CD8-positive, alpha-beta memory T cell (primary cell): ENCODE data around the gene CSF1. TPM values are rescaled to one million over a fixed set of nuclear protein-coding genes. Genes with fewer than 3 reads are reported as not detected.
A peak's percentile ranks its signal among the peaks of the same experiment; 100 is the strongest.

ENCODE experiments used
- CTCF ChIA-PET: fragments of 350-600 bp; sonication (Branson Sonifier 250); formaldehyde crosslinking; loops from one replicate; lab custom pipeline; 2021; ENCODE audit warnings: antibody characterized with exemption; lab: Charles Lee
- POLR2A ChIA-PET: fragments of 350-600 bp; sonication (Branson Sonifier 250); formaldehyde crosslinking; loops from one replicate; lab custom pipeline; 2021; ENCODE audit warnings: antibody characterized with exemption; lab: Charles Lee
- DNase-seq, 5 donors: peaks; one replicate each; pipeline versions ENCODE4 v3.0.0 to v3.0.0-alpha.2; 2020 to 2022; ENCODE audit warnings: mixed read lengths in 1 of 5
- H3K27ac ChIP-seq: one replicate; pipeline ENCODE4 v1.7.0; 2013; ENCODE audit warnings: low read depth, mild to moderate bottlenecking, low read length, moderate library complexity
- H3K27me3 ChIP-seq: 2 replicates; pipeline ENCODE4 v1.7.0; 2013; ENCODE audit warnings: low read length, mild to moderate bottlenecking; ENCODE audit not compliant: insufficient read depth, poor library complexity, severe bottlenecking
- H3K36me3 ChIP-seq: 2 replicates; pipeline ENCODE4 v1.7.0; 2013; ENCODE audit warnings: mild to moderate bottlenecking, low read length, moderate library complexity; ENCODE audit not compliant: insufficient read depth
- H3K4me1 ChIP-seq: 2 replicates; pipeline ENCODE4 v1.7.0; 2013; ENCODE audit warnings: mild to moderate bottlenecking, low read length, moderate library complexity; ENCODE audit not compliant: insufficient read depth
- H3K4me3 ChIP-seq: 2 replicates; pipeline ENCODE4 v1.7.0; 2013; ENCODE audit warnings: mild to moderate bottlenecking, low read length
- H3K9me3 ChIP-seq: 2 replicates; pipeline ENCODE4 v1.7.0; 2013; ENCODE audit warnings: mild to moderate bottlenecking, low read length
- H3K27ac Mint-ChIP-seq, 8 donors: one replicate each; pipeline ENCODE4 v1.8.0; 2020 to 2021; ENCODE audit warnings: mixed read lengths in 8 of 8, mild to moderate bottlenecking in 6 of 8, inconsistent platforms in 3 of 8, moderate library complexity in 3 of 8
- H3K27me3 Mint-ChIP-seq, 2 donors: one replicate each; pipeline ENCODE4 v1.8.0; 2020 to 2021; ENCODE audit warnings: mixed read lengths in 2 of 2, mild to moderate bottlenecking in 1 of 2, moderate library complexity in 1 of 2
- H3K36me3 Mint-ChIP-seq, 3 donors: one replicate each; pipeline ENCODE4 v1.8.0; 2020 to 2021; ENCODE audit warnings: mixed read lengths in 3 of 3, inconsistent platforms in 1 of 3, mild to moderate bottlenecking in 1 of 3
- H3K4me1 Mint-ChIP-seq, 3 donors: one replicate each; pipeline ENCODE4 v1.8.0; 2020 to 2021; ENCODE audit warnings: mixed read lengths in 3 of 3, inconsistent platforms in 1 of 3, mild to moderate bottlenecking in 1 of 3
- H3K4me3 Mint-ChIP-seq, 7 donors: one replicate each; pipeline ENCODE4 v1.8.0; 2020 to 2021; ENCODE audit warnings: mixed read lengths in 7 of 7, mild to moderate bottlenecking in 6 of 7, moderate library complexity in 4 of 7, inconsistent platforms in 2 of 7
- H3K9me3 Mint-ChIP-seq, 5 donors: one replicate each; pipeline ENCODE4 v1.8.0; 2020 to 2022; ENCODE audit warnings: mixed read lengths in 5 of 5, mild to moderate bottlenecking in 3 of 5, moderate library complexity in 2 of 5, inconsistent platforms in 1 of 5
- polyA plus RNA-seq: library from polyadenylated mRNA; unstranded; fragments of 300-500 nt; fragmentation: Illumina TruSeq; gene quantifications from one replicate; pipeline ENCODE4 v1.2.3, GENCODE V29; 2021
- total RNA-seq, 2 experiments: library from RNA; stranded (reverse); gene quantifications; one replicate each; pipeline ENCODE4 v1.2.3, GENCODE V29; 2021

Gene CSF1
- total and polyA plus RNA-seq, 3 experiments from 2014 or later, result 5.6 to 87.8 (median 82.8) TPM

DNA sequence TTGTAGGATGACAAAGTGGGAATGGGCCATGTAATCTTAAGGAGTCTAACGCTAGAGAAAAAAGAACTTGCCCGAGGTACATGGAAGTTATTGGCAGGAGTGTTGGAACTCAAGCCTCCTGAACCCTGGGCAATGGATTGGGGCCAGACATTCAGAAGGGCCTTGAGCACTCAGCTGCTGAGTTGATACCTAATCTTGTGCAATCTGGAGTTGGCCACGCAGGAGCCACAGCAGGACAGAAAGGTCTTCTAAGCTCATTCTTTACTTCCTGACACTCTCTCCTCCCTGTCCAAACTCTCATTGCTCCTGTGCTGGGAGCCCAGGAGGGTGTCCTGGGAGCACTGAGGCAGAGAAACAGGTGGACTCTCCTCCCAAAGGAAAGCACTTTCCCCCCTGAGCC, 25.1 kb upstream of the CSF1 start:
- H3K4me3 Mint-ChIP-seq, result no peak overlapping the region
- H3K9me3 Mint-ChIP-seq, result no peaks in the 10 kb centered on the region

DNA sequence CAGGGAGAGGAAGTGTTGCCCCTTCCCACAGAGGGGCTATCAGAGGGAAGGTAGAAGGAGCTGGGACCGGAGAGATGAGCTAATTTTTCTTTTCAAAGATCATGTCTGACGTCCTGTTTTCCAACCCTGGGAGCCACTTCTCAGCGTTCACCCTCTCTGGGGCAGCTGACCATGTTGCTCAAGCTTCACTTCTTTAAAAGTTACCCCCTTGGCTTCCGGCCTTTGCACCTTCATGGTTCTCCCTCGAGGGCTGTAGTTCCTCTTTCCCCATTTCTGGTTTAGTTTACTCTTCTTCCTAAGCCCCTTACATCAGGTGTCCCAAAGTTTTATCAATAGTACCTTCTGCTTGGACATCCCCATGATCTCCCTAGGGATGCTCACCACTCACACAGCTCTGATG, 23.8 kb upstream of the CSF1 start:
- Histone ChIP-seq H3K27ac (no peak overlapping the region), H3K27me3 (no peaks in the 10 kb centered on the region), H3K4me1 (no peaks in the 10 kb centered on the region), H3K4me3 (no peak overlapping the region), H3K36me3 (no peaks in the 10 kb centered on the region), H3K9me3 (no peaks in the 10 kb centered on the region)
- no peaks in the 10 kb centered on the region for H3K36me3 Mint-ChIP-seq
- no peak overlapping the region for H3K4me3 Mint-ChIP-seq
- peaks cover 0 to 4% of the 10 kb centered on the region in 2 donors for H3K27me3 Mint-ChIP-seq
- H3K9me3 Mint-ChIP-seq, result no peaks in the 10 kb centered on the region
- no peaks in the 10 kb centered on the region for H3K4me1 Mint-ChIP-seq
- no peak for DNase-seq
- ChIA-PET CTCF (interaction anchor here (1.6 kb wide), 1 partner anchor 96 kb away, joined by 4 read pairs; no protein-coding TSS in a partner anchor), POLR2A (no interaction called here)
- H3K27ac Mint-ChIP-seq, result peak overlapping the region in 1 of 8 donors; percentile 49

More for the DNA sequence above, 25.1 kb upstream of the CSF1 start:
- H3K27me3 Mint-ChIP-seq, result peaks cover 0 to 1% of the 10 kb centered on the region in 2 donors
- Histone ChIP-seq H3K27ac (no peak overlapping the region), H3K36me3 (no peaks in the 10 kb centered on the region), H3K27me3 (no peaks in the 10 kb centered on the region), H3K4me1 (no peaks in the 10 kb centered on the region), H3K4me3 (no peak overlapping the region), H3K9me3 (no peaks in the 10 kb centered on the region)
- POLR2A ChIA-PET, result no interaction called here
- DNase-seq, result no peak
- no peak overlapping the region for H3K27ac Mint-ChIP-seq
- no peaks in the 10 kb centered on the region for H3K36me3 Mint-ChIP-seq
- H3K4me1 Mint-ChIP-seq, result no peaks in the 10 kb centered on the region
- CTCF ChIA-PET, result no interaction called here

DNA sequence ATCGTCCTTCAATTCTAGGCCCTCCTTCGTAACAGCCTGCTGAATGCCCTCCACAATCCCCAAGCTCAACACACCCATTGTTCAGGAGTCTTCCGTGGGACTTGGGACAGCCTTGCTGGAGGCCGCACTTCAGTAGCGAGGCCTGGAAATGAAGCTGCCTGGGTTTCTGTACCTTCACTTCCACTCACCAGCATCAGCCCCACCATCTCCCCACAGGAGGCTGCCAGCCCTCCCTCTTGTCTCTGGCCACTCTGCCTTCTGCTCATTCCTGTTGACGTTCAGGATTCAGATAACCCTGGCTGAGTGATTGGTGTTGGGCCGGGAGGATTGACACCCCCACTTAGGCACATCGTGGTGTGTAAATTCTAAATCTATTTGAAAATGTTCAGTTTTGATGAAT, 23.4 kb upstream of the CSF1 start:
- no peak for DNase-seq
- Mint-ChIP-seq H3K36me3 (no peaks in the 10 kb centered on the region), H3K27me3 (peaks cover 0 to 4% of the 10 kb centered on the region in 2 donors), H3K27ac (peak overlapping the region in 1 of 8 donors; percentile 49), H3K4me1 (no peaks in the 10 kb centered on the region), H3K4me3 (no peak overlapping the region), H3K9me3 (no peaks in the 10 kb centered on the region)
- Histone ChIP-seq H3K4me3 (no peak overlapping the region), H3K27ac (no peak overlapping the region), H3K36me3 (no peaks in the 10 kb centered on the region), H3K27me3 (no peaks in the 10 kb centered on the region), H3K4me1 (no peaks in the 10 kb centered on the region), H3K9me3 (no peaks in the 10 kb centered on the region)
- ChIA-PET POLR2A (no interaction called here), CTCF (interaction anchor here (1.6 kb wide), 1 partner anchor 97 kb away, joined by 4 read pairs; no protein-coding TSS in a partner anchor)

- Mint-ChIP-seq H3K27me3 (peaks cover 0 to 4% of the 10 kb centered on the region in 2 donors), H3K9me3 (no peaks in the 10 kb centered on the region), H3K4me3 (no peak overlapping the region), H3K36me3 (no peaks in the 10 kb centered on the region), H3K4me1 (no peaks in the 10 kb centered on the region), H3K27ac (no peak overlapping the region)
- Histone ChIP-seq H3K4me1 (no peaks in the 10 kb centered on the region), H3K27ac (no peak overlapping the region), H3K36me3 (no peaks in the 10 kb centered on the region), H3K4me3 (no peak overlapping the region), H3K27me3 (no peaks in the 10 kb centered on the region), H3K9me3 (no peaks in the 10 kb centered on the region)
- DNase-seq, result no peak
- ChIA-PET CTCF (interaction anchor here (1.6 kb wide), 1 partner anchor 97 kb away, joined by 4 read pairs; no protein-coding TSS in a partner anchor), POLR2A (no interaction called here)
Measured at GRCh38 chr1:109887884-109888283, 22.8 kb upstream of the CSF1 start.

- Histone ChIP-seq H3K4me1 (no peaks in the 10 kb centered on the region), H3K9me3 (no peaks in the 10 kb centered on the region), H3K36me3 (no peaks in the 10 kb centered on the region), H3K27ac (no peak overlapping the region), H3K4me3 (no peak overlapping the region), H3K27me3 (no peaks in the 10 kb centered on the region)
- no peak for DNase-seq
- Mint-ChIP-seq H3K36me3 (no peaks in the 10 kb centered on the region), H3K4me3 (no peak overlapping the region), H3K9me3 (no peaks in the 10 kb centered on the region), H3K4me1 (no peaks in the 10 kb centered on the region), H3K27ac (peak overlapping the region in 1 of 8 donors; percentile 1), H3K27me3 (peaks cover 0 to 4% of the 10 kb centered on the region in 2 donors)
- ChIA-PET POLR2A (no interaction called here), CTCF (interaction anchor here (0.7 kb wide), 1 partner anchor 98 kb away, joined by 3 read pairs; no protein-coding TSS in a partner anchor)
Measured at GRCh38 chr1:109889094-109889493, 21.6 kb upstream of the CSF1 start.

DNA sequence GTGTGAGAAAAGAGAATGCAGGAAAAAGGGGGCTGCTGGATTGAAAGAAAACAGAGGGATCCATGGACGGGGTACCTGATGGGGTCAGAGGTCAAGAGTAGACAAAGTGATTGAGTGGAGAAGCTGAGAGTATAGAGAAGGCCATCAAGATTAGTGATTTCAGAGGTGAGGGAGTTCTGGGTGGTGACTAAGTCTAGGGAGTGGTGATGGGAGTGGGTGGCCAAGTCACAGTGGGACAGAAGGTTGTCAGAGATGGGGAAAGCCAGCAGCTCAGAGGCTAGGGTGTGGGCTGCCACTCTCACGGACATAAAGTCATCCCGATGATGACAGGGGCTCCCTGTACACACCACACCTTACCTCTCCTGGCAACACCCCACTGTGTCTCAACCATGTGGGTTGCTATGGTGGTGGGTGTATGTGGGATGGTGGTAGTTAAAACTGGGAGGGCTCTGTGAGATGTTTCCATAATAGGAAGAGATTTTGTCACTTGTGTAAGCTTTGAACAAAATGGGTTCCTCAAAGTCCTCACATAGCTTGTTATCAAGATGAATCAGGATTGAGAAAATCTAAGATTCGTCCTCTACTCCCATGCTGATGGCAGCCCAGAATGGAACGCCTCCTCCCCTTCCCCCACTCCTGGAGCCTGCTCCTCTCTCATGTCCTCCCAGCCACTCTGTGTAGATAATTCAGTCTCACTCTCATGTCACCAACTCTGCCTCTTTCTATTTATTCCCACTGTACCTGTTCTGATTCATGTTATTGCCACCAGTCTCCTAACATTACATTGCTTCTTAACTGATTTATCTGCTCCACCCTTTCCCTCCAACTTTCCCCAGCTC, 20.3 kb upstream of the CSF1 start:
- Mint-ChIP-seq H3K27ac (peak overlapping the region in 1 of 8 donors; percentile 50), H3K4me1 (no peaks in the 10 kb centered on the region)

GRCh38 chr1:109891930-109892329, 18.7 kb upstream of the CSF1 start:
- no peaks in the 10 kb centered on the region for H3K36me3 ChIP-seq
- H3K27ac ChIP-seq, result no peak overlapping the region
- no peak for DNase-seq
- Mint-ChIP-seq H3K27ac (peak overlapping the region in 1 of 8 donors; percentile 26), H3K36me3 (no peaks in the 10 kb centered on the region), H3K27me3 (peaks cover 0 to 5% of the 10 kb centered on the region in 2 donors), H3K4me1 (no peaks in the 10 kb centered on the region), H3K4me3 (no peak overlapping the region), H3K9me3 (no peaks in the 10 kb centered on the region)
- no peaks in the 10 kb centered on the region for H3K27me3 ChIP-seq
- H3K4me3 ChIP-seq, result no peak overlapping the region
- no peaks in the 10 kb centered on the region for H3K9me3 ChIP-seq
- peaks cover 7% of the 10 kb centered on the region for H3K4me1 ChIP-seq
- ChIA-PET POLR2A (no interaction called here), CTCF (interaction anchor here (1.0 kb wide), 2 partner anchors 10 to 11 kb away, joined by 3 read pairs; no protein-coding TSS in a partner anchor)

More for the DNA sequence above, 20.3 kb upstream of the CSF1 start:
- Mint-ChIP-seq H3K9me3 (no peaks in the 10 kb centered on the region), H3K36me3 (no peaks in the 10 kb centered on the region), H3K27me3 (peaks cover 0 to 4% of the 10 kb centered on the region in 2 donors), H3K4me3 (no peak overlapping the region)
- CTCF ChIA-PET, result no interaction called here
- H3K9me3 ChIP-seq, result no peaks in the 10 kb centered on the region
- POLR2A ChIA-PET, result no interaction called here
- H3K4me3 ChIP-seq, result no peak overlapping the region
- DNase-seq, result no peak
- H3K27me3 ChIP-seq, result no peaks in the 10 kb centered on the region
- H3K36me3 ChIP-seq, result no peaks in the 10 kb centered on the region
- peaks cover 3% of the 10 kb centered on the region for H3K4me1 ChIP-seq
- H3K27ac ChIP-seq, result no peak overlapping the region
